NCI-H2227 (cell line): Measurements from ENCODE around the gene VCPKMT.
"Not testable (repeated sequence)": the region's sequence is repeated elsewhere in the genome, so short reads cannot be mapped to it uniquely, and the experiment has no call there.

Source experiments
- DNase-seq: peaks from one replicate; lab custom pipeline; 2025; ENCODE audit not compliant: unreplicated experiment; lab: John Stamatoyannopoulos, UW

Gene VCPKMT

DNA sequence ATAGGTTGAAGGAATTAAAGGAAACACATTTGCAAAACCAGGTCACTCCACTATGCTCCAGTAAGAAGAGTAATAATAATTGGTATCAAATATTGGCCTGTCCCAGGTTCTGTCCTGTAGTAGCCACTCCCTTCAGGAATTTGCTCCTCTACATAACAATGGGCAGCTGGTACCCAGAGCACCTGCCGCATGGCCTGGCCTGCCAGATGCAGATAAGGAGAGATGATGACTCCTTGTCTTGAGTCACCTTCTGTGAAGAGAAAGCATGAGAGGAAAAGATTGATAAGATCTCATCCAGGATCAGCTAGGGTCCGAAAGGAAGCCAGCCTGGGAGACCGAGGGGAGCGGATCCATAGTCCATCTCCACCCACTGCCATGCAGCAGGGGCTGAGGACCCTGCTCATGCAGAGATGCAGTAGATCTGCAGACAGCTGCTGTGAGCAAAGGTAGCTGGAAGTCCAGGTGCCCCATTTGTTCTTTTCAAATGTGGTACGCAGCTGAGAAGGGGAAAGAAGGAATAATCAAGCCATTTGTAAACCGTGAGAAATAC is 24.3 kb downstream of the VCPKMT start:
- no peak for DNase-seq

DNA sequence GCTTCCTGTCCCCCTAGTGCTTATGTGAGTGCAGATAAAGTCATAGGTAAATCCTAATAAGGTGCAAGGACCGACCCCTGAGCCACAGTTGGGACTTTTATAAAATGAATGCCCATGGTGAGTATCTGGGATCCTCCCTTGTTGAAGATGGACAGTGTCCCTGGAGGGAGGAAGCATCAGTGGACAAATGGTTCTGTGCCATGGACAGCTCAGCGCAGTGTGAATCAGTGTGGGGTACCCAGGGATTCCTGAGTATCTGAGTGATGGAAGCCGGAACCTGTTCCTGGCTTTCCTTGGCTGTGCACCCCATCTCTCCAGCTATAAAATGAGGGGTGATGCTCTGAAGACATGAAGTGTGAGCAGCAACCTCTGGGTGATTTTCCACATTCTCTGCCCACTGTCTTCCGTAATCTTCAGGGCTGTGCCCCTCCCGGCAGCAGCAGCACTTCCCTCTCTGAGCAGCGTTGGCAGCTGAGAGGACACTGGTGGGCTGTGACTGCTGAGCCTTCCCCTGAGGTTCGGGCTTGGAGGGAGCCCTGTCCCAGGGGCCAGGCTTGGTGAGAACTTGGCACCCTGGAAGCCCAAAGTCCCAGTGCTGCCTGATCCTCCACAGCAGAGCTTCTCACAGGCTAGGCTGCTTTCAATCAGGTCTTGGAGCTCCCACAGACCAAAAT is 25.0 kb downstream of the VCPKMT start:
- DNase-seq = no peak

DNA sequence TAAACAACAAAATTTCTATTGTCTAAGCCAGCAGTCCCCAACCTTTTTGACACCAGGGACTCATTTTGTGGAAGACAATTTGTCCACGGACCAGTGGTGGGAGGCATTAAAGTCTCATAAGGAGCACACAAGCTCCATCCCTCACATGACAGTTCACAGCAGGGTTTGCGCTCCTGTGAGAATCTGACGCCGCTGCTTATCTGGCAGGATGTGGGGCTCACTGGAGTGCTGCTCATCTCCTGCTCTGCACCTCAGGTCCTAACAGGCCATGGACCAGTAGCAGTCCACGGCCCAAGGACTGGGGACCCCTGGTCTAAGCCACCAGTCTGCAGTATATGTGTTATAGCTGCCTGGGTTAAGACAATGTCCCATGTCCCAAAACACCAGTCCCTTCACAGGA is 27.2 kb downstream of the VCPKMT start:
- no peak for DNase-seq

DNA sequence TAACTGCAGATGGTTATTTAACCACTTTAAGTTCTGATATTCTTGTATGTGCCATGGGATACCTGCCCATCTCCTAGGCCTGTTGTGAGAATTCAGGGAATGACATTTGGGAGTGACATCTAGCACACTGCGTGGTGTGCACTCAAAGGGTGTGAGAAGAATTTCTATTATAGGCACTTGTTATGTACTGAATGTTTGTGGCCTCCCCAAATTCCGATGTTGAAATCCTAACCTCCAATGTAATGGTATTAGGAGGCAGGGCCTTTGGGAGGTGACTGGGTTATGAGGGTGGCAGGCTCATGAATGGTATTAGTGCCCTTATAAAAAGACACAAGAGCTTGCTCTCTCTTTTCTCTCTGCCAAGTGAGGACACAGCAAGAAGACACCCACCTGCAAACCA is 27.6 kb downstream of the VCPKMT start:
- no peak for DNase-seq

DNA sequence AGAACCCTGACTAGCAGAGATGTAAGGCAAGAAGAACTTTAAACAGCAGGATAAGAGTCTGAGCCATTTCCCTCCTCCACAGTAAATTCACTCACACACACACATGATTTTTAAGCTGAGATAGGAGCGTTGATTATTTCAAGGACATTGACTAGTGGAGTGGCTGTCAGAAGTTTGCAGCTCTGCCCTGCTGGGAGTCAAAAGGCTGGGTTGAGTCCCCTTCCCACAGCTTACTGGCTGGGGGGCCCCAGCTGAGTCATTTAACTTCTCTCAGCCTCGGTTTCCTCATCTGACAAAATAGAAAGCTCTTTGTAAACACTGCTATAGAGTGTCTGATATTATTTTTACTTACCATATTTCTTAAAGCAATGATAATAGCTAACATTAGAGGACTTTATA is 28.3 kb downstream of the VCPKMT start:
- no peak for DNase-seq

DNA sequence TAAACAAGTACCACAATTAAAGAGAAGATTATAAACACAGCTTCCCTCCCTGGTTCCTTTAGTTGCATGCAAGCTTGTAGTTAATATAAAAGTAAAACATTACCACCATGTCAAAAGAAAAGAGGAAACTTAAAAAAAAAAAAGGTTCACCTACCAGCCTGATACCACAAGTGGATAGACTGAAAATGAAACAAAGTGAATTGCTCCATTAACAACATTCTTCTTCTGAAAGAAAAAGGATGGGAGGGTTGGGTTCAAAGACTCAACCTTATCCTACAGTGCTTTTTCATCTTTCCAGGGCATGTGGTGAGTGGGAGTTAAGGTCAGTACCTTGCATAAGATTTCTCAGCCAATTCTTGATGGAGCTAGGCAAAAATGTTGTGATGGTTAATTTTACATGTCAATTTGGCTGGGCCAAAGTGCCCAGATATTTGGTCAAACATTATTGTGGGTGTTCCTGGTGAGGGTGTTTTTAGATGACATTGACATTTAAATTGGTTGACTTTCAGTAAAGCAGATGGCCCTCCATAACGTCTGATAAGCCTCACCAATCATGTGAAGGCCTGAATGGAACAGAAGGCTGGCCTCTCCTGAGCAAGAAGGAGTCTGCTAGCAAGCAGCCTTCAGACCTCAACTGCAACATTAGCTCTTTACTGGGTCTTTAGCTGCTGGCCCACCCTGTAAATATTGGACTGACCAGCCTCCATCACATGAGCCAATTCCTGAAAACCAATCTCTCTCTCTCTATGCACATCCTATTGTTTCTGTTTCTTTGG is 28.8 kb downstream of the VCPKMT start:
- no peak for DNase-seq

DNA sequence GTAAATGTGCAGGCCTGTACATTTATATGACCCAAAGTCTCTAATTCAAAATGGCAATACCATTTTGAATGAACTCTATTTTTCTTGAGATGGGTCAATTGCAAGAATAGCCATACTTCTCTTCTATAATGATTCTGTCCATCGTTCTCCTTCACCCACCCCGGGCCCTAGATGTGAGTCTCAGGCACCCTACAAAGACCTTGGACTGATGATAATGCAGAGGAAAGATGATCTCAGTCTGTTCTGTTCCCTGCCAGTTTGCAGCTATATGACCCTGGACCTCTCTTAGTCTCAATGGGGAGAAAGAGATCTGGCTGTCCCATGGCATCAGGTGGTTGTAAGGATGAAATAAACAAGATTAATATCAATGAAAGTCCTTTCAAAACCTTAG is 30.1 kb downstream of the VCPKMT start:
- no peak for DNase-seq

DNA sequence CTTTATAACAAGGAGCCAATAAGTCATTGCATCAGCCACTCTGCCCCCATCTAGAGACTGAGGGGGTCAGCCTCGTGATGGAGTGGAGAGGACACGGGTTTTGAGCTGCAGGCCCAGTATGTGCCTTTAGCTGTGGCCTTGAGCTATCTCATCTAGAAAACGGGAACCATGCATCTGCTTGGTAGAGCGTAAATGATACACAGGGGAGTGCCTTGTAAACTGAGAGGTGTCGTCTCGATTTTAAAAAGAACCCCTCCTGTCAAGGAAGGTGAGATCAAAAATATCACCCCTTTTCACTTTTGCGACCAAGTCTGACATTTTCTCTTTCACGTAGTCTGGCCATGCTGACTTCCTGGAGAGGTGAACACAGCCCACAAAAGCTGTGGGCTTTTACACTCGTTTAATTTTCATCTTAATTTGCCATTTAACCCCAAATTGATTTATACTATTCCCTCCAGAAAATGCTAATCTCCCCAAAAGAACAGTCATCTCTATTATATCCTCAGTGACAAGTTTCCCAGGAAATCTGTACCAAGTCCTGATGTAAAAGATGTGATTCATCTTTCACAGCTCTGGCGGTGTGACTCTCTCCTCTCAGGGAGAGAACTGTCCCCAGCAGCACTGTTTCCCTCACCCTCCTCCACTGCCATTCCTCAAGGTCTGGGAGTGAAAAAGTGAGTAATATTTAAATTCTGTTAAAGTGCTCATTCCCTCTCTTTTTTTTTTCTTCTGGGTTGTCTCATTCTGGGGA is 30.6 kb downstream of the VCPKMT start:
- DNase-seq = no peak

DNA sequence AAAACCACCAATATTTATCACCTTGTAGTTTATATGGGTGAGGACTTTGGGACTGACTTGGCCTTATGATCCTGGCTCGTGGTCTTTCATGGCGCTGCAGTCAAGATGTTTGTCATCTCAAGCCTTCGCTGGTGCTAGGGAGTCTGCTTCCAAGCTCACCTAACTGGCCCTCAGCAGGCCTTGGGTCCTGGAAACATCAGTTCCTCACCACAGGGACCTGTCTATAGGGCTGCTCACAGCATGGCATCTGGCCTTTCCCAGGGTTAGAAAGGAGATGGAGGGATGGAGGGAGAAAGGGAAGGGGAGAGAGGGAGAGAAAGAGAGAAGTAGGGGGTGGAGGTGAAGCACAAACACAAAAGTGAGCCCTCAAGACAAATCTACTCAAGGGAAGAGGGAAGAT is 31.7 kb downstream of the VCPKMT start:
- DNase-seq = no peak

DNA sequence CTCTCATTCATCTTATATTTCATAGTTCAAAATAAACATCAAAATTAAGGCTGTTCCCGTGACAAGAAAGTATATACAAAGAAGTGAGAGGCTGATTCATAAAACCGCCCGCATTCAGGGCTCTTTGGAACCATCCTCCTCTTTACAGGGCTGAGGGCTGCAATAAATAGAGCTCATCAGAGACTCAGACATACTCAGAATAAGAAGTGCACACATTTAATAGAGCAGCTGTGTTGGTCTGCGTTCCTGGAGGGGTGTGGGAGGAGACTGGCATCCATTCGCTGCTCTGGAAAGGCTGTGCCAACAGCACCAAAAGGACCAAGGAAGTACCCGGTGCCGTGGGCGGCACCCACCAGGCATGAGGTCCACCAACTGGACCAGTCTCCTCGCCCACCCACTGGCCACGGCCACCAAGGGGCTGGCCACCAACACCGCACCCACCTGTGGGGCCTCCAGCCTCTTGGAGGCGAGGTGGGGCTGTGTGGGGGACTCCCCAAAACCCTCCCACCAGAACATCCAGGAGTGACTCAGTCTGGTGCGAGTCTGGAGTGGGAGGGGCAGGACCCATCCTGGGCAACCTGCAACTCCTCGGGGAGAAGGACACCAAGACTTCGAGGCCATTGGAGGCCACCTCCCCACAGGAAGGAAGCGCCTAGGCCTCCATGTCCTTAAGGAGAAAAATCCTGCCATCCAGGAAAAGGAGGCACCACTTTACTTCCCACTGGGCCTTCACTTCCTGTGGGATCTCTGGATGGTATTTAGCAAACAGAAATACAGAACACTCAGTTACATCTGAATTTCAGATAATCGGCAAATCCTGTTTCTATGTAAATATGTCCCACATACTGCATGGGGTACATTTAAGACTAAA is 32.7 kb downstream of the VCPKMT start:
- no peak for DNase-seq

DNA sequence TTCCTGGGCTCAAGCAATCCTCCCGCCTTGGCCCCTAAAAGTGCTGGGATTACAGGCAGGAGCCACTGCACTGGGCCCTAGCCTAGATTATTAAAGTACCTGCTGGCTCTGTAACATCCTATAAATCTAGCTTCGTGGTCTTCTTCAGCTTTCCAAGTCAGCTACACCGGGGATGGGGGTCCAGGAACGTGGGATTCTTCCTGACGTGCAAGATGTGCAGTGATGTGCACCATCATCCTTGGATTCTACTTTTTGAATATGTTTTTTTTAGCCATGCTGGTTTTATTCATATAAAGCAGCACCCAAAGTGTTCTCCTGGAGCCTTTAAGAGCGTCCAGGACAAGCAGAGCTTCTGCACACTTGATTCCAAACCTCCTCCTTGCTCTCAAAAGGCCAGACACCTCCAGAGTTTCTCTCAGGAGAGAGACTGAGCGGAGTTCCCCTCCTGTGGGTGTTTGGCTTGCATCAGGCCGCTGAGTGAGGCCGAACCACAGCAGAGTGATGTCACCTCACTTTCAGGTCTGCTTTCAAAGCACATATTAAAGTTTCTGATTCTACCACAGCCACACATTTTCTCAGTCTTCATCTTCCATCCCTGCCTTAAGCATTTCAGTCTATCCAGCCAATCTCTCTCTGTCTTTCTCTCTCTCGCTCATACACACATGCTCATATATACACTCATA is 33.4 kb downstream of the VCPKMT start:
- DNase-seq = no peak

DNA sequence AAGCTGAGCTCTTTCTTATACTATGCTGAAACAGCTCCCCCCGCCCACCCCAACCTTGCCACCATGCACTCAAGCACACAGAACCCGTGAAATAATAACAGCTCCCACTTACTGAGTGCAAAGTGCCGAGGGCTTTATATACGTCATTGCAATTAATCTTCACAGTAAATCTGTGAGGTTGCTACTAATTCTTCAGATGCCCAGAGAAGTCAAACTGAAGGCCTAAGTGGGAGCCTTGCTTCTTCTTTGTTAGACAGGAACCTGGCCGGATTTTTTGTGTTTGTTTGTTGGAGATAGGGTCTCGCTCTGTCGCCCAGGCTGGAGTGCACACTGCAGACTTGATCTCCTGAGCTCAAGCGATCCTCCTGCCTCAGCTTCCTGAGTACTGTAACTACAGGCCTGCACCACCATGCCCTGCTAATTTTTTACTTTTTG is 34.0 kb downstream of the VCPKMT start:
- DNase-seq = no peak

DNA sequence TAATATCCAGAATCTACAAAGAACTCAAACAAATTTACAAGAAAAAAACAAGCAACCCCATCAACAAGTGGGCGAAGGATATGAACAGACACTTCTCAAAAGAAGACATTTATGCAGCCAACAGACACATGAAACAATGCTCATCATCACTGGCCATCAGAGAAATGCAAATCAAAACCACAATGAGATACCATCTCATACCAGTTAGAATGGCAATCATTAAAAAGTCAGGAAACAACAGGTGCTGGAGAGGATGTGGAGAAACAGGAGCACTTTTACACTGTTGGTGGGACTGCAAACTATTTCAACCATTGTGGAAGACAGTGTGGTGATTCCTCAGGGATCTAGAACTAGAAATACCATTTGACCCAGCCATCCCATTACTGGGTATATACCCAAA is 37.3 kb downstream of the VCPKMT start:
- not testable (repeated sequence) for DNase-seq

DNA sequence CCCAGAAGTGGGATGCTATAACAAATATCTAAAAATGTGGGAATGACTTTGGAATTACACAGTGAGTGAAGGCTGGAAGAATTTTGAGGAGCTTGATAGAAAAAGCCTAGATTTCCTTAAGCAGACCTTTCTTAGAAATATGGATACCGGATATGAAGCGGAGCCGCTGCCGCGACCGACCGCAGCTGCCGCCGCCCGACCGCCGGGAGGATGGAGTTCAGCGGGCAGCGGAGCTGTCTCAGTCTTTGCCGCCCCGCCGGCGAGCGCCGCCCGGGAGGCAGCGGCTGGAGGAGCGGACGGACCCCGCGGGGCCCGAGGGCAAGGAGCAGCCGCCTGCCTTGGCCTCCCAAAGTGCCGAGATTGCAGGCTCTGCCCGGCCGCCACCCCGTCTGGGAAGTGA is 42.7 kb downstream of the VCPKMT start:
- not testable (repeated sequence) for DNase-seq

DNA sequence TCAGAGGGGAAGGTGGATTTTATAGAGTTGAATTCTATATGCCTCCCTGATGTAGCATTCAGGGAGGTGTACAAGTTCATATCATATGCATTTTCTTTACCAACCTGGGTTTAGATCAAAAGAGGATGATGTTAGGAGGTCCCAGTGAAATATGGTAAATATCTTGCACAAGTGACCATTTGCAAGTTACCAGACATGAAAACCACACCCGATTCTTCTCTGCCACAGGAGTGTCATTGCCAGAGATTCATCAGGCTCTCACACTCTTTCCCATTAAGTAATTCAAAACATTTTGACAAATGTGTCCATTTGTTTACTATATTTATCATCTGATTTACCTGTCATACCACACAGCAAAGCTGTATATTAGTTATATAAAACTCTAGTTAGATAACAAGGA is 44.0 kb downstream of the VCPKMT start:
- DNase-seq = no peak

DNA sequence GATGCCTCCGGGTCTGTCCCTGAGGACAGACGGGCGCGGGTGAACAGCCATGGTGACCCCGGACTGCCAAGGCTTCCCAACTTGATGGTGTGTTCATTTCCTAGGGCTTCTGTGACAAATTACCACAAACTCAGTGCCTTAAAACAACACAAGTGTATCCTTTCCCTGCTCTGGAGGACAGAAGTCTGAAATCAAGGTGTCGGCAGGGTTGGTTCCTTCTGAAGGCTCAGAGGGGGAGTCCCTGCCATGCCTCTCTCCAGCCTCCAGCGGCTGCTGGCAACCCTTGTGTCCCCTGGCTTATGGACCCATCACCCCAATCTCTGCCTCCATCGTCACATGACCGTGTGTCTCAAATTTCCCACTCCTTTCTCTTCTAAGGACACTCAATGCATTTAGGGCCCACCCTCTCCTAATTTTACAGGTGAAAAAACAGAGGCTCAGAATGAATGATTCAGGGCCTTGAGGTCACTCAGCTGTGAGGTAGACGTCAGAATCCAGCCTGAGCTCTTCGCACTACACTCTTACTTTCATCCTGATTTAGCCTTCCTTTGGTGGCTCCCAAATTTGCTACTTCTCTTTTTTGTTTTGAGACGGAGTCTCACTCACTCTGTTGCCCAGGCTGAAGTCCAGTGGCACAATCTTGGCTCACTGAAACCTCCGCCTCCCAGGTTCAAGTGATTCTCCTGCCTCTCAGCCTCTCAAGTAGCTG is 45.4 kb downstream of the VCPKMT start:
- DNase-seq = no peak

DNA sequence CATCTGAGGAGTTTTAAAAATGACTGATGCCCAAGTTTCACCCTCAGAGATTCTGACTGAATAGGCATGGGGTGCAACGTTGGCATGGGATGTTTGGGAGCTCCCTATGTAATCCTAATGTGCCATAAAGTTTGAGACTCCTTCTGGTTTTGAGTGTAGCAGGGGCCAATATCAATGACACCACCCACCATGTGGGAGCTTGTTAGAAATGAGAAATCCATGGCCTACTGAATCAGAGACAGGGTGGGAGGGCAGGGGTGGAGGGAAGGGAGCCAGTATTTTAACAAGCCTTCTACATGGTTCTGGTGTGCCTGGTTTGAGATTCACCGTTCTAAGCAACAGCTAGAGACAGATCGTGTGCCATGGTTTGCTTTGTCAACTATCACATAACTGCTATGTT is 46.1 kb downstream of the VCPKMT start:
- DNase-seq = no peak

DNA sequence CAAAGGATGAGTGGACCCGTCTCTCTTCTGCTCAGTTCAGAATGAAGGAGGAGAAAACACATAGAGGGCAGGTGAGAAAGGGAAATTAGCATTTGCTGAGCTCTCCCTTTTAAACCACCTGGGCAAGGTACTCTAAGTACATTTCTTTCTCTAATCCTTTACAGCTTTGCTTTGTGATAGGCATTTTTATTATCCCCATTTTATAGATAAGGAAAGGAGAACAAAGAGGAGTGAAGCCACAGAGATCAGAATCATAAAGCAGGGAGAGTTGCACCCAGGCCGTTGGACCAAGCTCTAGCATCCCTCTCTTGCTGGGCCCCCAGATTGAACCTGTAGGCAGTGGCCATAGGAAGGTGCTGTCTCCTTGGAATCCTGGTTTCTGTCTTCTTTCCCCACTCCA is 47.0 kb downstream of the VCPKMT start:
- DNase-seq = no peak

DNA sequence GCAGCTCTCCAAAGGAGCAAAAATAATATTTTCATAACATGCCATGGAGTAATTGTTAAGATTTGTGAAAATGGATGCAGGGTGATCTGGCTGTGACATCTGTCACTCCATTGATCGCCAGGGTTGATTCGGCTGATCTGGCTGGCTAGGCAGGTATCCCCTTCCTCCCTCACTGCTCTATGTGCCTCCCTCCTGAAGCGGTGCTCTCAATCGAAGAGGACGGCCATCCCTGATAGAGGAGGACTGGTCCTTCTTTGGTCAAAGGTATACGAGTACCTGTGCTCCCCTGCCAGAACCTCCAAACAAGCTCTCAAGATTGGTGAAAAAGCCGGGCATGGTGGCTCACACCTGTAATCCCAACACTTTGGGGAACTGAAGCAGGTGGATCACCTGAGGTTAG is 47.9 kb downstream of the VCPKMT start:
- no peak for DNase-seq
